Stimulated activated CD4-positive, alpha-beta T cell treated with anti-CD3 and anti-CD28 coated beads, TNF-alpha, amount 100 ng/mL, for 24 hours (primary cell): Measurements from ENCODE around the gene EIF3M.
"Not testable (repeated sequence)": the region's sequence is repeated elsewhere in the genome, so short reads cannot be mapped to it uniquely, and the experiment has no call there.

Experiments
- DNase-seq, 3 experiments: peaks; one replicate each; pipeline ENCODE4 v3.0.0-alpha.2; 2020; ENCODE audit warnings: low read depth in 3 of 3

Gene EIF3M

DNA sequence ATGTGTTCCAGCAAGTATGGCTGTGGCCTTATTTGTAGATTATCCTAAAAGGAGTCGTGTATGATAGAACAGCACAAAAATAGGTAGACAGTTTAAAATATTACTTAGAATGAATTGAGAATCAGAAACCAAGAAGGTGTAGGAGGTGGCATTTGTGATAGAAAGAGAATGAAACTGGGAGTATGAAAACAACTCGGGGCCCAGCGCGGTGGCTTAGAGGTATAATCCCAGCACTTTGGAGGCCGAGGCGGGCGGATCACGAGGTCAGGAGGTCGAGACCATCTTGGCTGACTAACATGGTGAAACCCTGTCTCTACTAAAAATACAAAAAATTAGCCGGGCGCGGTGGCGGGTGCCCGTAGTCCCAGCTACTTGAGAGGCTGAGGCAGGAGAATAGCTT lies 12.5 kb downstream of the EIF3M start:
- peak in 1 of 3 experiments; percentile 51 for DNase-seq

DNA sequence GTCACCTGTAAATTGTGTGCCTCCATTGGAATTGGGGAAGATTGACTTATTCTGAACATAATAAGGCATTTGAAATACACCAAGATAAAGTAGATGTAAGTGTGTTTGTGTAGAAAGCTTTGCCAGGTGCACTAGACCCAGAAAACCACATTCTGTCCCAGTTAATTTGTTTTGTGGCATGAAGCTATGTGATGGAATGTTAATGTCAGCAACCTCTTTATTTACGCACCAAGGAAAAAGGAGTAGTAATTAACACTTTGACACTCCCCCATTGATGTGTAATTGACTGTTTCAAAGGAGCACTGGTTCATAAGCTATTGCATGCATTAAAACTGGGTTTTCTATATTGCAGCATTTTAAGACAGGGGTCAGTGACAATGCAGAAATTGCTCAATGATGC lies 14.3 kb downstream of the EIF3M start:
- DNase-seq, result no peak

DNA sequence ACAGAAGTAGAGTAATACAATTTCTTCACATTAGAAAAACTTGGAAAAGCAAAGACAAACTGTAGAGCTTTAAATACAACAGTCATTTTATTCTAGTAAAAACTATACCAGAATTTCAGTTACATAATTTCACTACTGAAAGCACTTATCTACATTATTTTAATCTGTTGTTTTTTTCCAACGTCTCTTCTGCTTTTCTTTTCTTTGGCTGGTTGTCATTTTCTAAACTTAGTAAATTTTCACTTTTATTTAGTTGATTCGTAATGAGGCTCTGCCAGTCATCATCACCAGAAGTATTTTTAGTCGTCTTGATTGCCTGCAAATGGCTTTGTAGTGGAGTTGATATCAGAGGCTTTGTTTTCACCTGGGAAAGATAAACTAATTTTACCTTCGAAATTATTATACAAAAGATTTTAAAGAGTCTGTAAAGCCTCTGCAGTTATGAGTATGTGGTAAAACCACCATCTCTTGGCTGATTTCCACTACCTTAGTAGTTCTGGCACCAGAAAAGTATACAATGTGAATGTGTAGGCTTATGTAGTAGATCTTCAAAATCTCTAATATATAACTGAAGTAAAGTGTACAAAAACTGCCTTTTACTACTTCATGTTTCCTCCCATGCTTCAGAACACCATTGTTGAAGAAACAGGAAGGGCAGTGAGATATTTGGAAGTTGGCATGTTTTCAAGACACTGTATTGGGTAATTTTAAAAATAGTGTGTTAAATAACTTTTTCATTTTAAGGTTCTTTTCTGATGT lies 19.2 kb downstream of the EIF3M start:
- no peak for DNase-seq

DNA sequence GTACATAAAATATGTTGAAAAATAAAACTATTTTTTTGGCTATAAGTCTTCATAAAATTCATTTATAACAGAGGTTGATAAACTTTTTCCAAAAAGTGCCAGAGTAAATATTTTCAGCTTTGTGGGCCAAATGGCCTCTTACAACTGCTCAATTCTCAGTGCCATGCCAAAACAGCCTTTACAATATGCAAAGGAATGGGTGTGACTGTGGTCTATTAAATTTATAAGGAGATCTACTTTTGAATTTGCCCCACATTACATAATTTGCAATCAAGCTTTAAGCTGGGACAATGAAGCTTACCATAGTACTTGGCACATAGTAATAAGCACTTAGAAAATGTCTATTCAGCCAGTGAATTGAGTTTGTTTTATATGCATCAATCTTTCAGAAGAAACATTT lies 22.6 kb downstream of the EIF3M start:
- DNase-seq, result no peak

DNA sequence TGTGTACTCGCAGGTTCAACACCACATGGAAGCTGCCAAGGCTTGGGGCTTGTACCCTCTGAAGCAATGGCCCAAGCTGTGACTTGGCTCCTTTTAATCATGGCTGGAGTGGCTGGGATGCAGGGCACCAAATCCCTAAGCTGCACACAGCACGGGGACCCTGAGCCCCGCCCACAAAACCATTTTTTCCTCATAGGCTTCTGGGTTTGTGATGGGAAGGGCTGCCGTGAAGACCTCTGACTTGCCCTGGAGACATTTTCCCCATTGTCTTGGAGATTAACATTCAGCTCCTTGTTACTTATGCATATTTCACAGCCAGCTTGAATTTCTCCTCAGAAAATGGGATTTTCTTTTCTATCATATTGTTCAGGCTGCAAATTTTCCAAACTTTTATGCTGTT lies 25.2 kb downstream of the EIF3M start:
- not testable (repeated sequence) for DNase-seq

DNA sequence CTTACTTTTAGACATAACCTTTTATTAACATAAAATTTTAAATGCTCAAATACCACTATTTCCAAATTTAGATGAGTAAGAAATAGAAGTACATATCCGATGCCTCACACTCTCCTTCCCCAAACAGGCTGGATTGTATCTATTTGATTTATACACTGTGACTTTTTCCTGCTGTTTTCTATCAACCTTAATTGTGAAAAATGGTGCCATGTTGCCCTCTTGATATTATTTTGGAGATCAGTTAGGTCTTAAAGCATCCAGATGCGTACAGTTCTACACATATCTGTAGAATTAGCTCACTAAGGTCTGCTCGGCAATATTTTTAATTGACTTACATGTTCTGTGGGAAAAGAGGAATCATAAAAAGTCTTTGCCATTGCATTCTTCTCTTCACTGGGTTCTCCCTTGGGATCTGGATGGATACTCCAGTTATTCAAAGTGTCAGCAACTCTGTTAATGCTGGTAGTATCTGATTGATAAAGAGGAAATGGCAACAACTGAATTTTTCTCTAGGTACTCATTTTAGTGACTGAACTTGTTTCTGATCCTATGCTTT lies 27.2 kb downstream of the EIF3M start:
- no peak for DNase-seq

DNA sequence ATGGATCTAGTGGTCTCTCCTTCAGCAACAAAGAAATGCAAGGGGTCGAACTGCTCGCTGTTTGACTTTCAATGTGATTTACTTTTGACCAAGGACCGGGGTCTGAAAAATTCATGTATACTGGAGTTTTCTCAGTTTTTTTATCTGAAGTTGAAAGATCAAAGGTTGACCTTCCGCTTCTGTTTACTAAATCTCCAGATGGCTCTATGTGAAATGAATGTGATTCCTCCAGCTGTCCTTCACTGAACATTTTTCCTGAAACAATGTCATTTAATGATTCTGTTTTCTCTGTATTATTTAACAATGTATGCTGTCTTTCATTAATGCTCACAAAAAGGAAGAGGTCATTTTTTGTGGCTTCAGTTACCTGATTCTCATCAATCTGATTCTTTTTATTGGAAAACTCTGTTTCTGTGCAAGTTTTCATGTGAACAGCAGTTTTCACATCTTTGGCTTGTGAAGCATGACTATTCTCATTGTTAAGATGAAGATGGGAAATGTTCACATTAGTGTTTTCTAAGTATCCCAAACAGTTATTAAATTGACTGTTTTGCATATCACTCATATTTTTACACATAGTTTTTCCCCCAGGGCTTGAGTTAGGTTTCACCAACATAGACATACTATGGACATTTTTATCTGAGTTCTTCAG lies 30.0 kb downstream of the EIF3M start:
- no peak for DNase-seq

DNA sequence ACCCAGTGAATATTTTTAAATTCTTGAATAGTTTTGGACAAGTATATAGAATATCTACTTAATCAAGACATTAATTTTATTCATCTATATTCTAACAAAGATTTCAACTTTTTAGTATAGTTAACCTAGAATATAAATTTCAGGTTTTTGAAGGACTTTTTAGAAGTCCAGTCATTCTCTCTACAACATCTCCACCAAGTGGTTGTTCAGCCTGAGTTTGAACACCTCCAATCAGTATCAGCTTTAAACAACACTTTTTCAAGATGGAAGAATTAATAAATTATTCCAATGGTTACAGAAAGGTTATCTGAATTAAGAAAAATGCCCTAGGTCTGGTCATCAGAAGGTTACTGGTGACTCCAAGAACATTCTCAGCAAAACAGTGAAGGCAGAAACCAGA lies 31.8 kb downstream of the EIF3M start:
- DNase-seq, result no peak

DNA sequence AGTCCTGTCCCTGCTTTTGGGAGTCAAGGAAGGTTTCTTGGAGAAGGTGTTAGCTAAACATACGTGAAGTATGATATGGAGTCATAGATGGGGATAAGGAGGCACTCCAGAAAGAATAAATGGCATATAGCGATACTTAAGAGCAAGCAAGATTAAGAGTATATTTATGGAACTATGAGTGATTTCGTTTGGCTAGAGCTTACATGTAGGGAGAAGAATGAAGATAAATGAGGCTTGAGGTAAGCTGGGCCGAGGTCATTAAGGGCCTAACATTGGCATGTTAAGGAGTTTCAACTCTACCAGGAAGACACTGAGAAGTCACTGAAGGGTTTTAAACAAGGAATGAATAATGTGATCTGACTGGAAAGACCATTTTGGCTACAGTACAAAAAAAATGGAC lies 33.3 kb downstream of the EIF3M start:
- DNase-seq, result no peak

DNA sequence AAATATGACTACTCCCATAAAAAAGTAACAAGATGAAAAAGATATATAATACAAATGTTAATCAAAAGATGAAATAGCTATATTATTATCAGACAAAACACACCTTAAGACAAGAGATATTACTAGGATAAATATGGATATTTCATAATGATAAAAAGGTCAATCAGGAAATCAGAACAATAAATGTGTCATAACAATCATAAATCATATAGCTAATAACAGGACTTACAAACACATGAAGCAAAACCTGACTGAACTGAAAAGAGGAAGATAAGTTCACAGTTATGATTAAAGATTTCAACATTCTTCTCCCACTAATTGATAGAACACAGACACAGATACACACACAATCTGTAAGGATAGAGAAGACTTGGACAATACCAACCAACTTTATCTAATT lies 47.2 kb downstream of the EIF3M start:
- DNase-seq, result no peak

DNA sequence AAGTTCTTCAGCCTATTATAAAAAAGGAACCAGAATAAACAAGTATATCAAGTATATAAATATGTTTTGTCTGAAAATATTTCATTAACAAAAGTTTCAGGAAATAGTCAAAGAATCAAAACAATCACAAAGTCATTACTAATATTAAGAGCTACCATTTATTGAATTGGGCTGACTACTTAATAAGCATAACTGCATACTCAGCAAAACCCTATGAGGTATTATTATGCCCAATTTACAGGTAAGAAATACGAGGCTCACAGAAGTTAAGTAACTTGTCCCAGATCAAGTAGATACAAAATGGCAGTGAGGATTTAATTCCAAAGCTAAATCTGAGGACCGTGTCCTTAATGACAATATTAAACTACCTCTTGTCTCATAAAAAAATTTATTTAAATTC lies 52.2 kb downstream of the EIF3M start:
- DNase-seq, result no peak

DNA sequence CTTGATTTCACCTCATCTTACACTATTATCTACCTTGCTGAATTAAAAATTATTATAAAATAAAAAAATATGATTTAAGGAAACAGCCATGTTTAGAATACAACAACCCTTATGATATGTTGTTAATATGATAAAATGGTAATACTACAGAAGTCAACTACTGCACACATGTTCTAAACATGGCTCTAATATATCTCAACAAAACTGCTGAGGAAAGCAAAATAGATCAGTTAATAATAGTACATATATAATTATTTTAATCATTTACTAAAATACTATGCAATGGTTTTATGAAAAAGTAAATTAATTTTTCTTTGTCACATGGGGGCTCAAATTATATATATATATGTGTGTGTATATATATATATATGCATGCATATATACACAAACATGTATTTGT lies 57.7 kb downstream of the EIF3M start:
- DNase-seq, result no peak

DNA sequence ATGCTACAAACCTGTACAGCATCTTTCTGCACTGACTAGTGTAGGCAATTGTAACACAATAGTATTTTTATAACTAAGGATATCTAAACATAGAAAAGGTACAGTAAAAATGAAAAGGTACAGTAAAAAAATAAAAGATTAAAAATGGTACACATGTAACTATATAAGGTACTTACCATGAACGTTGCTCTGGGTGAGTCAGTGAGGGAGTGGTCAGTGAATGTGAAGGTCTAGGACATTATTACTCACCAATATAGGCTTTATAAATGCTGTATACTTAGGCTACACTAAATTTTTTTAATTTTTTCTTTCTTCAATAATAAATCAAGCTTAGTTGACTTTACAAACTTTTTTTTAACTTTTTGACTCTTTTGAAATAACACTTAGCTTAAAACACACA lies 59.9 kb downstream of the EIF3M start:
- no peak for DNase-seq
